SK-N-SH (cell line): ENCODE results near the gene PLCB1. TPM values are rescaled to one million over a fixed set of nuclear protein-coding genes. Genes with fewer than 3 reads are reported as not detected.

Experiments used
- CTCF ChIA-PET: fragments of 300-600, 350-600 bp; formaldehyde crosslinking; extraction: SDS; loops from one replicate; lab custom pipeline; 2021; lab: Yijun Ruan, JAX
- POLR2A ChIA-PET: fragments of 350-600 bp; sonication (Branson Sonifier 250); formaldehyde crosslinking; extraction: SDS; loops from one replicate; lab custom pipeline; 2020; ENCODE audit warnings: antibody characterized with exemption, inconsistent platforms; lab: Yijun Ruan, JAX
- DNase-seq: peaks from one replicate; pipeline ENCODE4 v3.0.0; 2012
- H2AFZ ChIP-seq: fragments of 200-600 bp; sonication (generic); 2 replicates; pipeline ENCODE4 v1.8.1; 2016; ENCODE audit warnings: antibody characterized with exemption, mild to moderate bottlenecking, low read depth
- H3F3A ChIP-seq: fragments of 200-600 bp; sonication (generic); replicated peaks from 2 replicates; pipeline ENCODE3; 2016; ENCODE audit warnings: antibody characterized with exemption, mild to moderate bottlenecking; ENCODE audit not compliant: insufficient read depth
- H3K27ac ChIP-seq, 2 experiments: fragments of 200-500 bp in 1 of 2; fragments of 200-600 bp in 1 of 2; sonication (Bioruptor generic) in 1 of 2; sonication (generic), shearing (Covaris generic) in 1 of 2; 2 replicates each; pipeline versions ENCODE4 v1.5.1 to v1.6.1; 2014 to 2016; ENCODE audit warnings: low read depth in 2 of 2, inconsistent platforms in 1 of 2, low read length in 1 of 2, mild to moderate bottlenecking in 1 of 2, mixed read lengths in 1 of 2
- H3K27me3 ChIP-seq: fragments of 200-600 bp; sonication (generic), shearing (Covaris generic); 2 replicates; pipeline ENCODE4 v1.6.1; 2016; ENCODE audit warnings: mixed run types; ENCODE audit not compliant: insufficient read depth
- H3K36me3 ChIP-seq, 2 experiments: fragments of 200-500 bp in 1 of 2; fragments of 200-600 bp in 1 of 2; sonication (Bioruptor generic) in 1 of 2; sonication (generic) in 1 of 2; replicated peaks in 1 of 2; 2 replicates each; pipeline versions ENCODE3 to v1.5.1; 2014 to 2016; ENCODE audit warnings: low read length in 1 of 2, mild to moderate bottlenecking in 1 of 2; ENCODE audit not compliant: insufficient read depth in 2 of 2, control insufficient read depth in 1 of 2
- H3K4me1 ChIP-seq, 2 experiments: fragments of 200-500 bp in 1 of 2; fragments of 200-600 bp in 1 of 2; sonication (Bioruptor generic) in 1 of 2; sonication (generic), shearing (Covaris generic) in 1 of 2; 2 replicates each; pipeline versions ENCODE4 v1.5.1 to v1.6.1; 2014 to 2016; ENCODE audit warnings: low read depth in 1 of 2, low read length in 1 of 2, mixed run types in 1 of 2; ENCODE audit not compliant: insufficient read depth in 2 of 2, control insufficient read depth in 1 of 2
- H3K4me2 ChIP-seq: fragments of 200-600 bp; sonication (generic), shearing (Covaris generic); 2 replicates; pipeline ENCODE4 v1.6.1; 2017; ENCODE audit warnings: mixed run types
- H3K4me3 ChIP-seq, 2 experiments: fragments of 200-500 bp in 1 of 2; fragments of 200-600 bp in 1 of 2; sonication (Bioruptor generic) in 1 of 2; sonication (generic), shearing (Covaris generic) in 1 of 2; 2 replicates each; pipeline versions ENCODE4 v1.5.1 to v1.8.1; 2014 to 2016; ENCODE audit warnings: low read depth in 2 of 2, inconsistent platforms in 1 of 2, low read length in 1 of 2, mild to moderate bottlenecking in 1 of 2, mixed read lengths in 1 of 2, moderate library complexity in 1 of 2
- H3K79me2 ChIP-seq: fragments of 200-600 bp; sonication (generic); 2 replicates; pipeline ENCODE4 v1.8.1; 2017; ENCODE audit warnings: mild to moderate bottlenecking; ENCODE audit not compliant: insufficient read depth
- H3K9ac ChIP-seq: fragments of 200-600 bp; sonication (generic); 2 replicates; pipeline ENCODE4 v1.6.1; 2017; ENCODE audit warnings: mixed run types
- H3K9me2 ChIP-seq: fragments of 200-600 bp; sonication (generic); 2 replicates; pipeline ENCODE4 v1.6.1; 2017; ENCODE audit warnings: mixed run types
- H3K9me3 ChIP-seq: fragments of 200-600 bp; sonication (generic); 2 replicates; pipeline ENCODE4 v1.6.1; 2017; ENCODE audit warnings: mixed run types, mild to moderate bottlenecking, moderate library complexity
- H4K20me1 ChIP-seq: fragments of 200-600 bp; sonication (generic); 2 replicates; pipeline ENCODE4 v1.6.1; 2017; ENCODE audit warnings: mild to moderate bottlenecking, mixed run types; ENCODE audit not compliant: insufficient read depth
- CTCF ChIP-seq: fragments of 200-600 bp; sonication (generic); IDR thresholded peaks from 2 replicates; pipeline ENCODE4 v1.6.1; 2017; ENCODE audit warnings: antibody characterized with exemption, mild to moderate bottlenecking, moderate library complexity
- ELF1 ChIP-seq: IDR thresholded peaks from 2 replicates; pipeline ENCODE4 v1.4.0; 2012
- EP300 ChIP-seq, 2 experiments: IDR thresholded peaks; 2 replicates each; pipeline versions ENCODE4 v1.4.0 to v1.6.1; 2012; ENCODE audit warnings: borderline replicate concordance in 1 of 2, low read depth in 1 of 2, low read length in 1 of 2
- FOSL2 ChIP-seq: IDR thresholded peaks from 2 replicates; pipeline ENCODE4 v1.4.0; 2012; ENCODE audit warnings: low read depth, mild to moderate bottlenecking, moderate library complexity, borderline replicate concordance
- GABPA ChIP-seq: IDR thresholded peaks from 2 replicates; pipeline ENCODE4 v1.4.0; 2012; ENCODE audit warnings: low read depth, mild to moderate bottlenecking
- MAX ChIP-seq: IDR thresholded peaks from 2 replicates; pipeline ENCODE4 v1.4.0; 2012; ENCODE audit warnings: low read depth
- RXRA ChIP-seq: IDR thresholded peaks from 2 replicates; pipeline ENCODE4 v1.4.0; 2012; ENCODE audit warnings: low read depth, mild to moderate bottlenecking, borderline replicate concordance
- USF2 ChIP-seq: fragments of 150-350 bp; IDR thresholded peaks from 2 replicates; pipeline ENCODE4 v1.6.1; 2017; ENCODE audit warnings: antibody characterized with exemption, low read length, low read depth, borderline replicate concordance
- WGBS: methylation state at CpG from one replicate; pipeline ENCODE4 v1.1.6; 2017; ENCODE audit warnings: low lambda C conversion rate; 5-methylcytosine and 5-hydroxymethylcytosine counted together
- polyA plus RNA-seq, 3 experiments: library from polyadenylated mRNA; depleted of rRNA; stranded (reverse); fragments of >200 nt; gene quantifications; 2 replicates each; pipeline ENCODE4 v1.2.3, GENCODE V29; 2012

Gene PLCB1
- polyA plus RNA-seq, 1 of the 3 experiments (the other 2 are of a cell fraction), result 10.5 TPM

GRCh38 chr20:8510808-8511207, 378.7 kb downstream of the PLCB1 start (continued):
- TF ChIP-seq USF2, result no peak
- no peak for TF ChIP-seq ELF1
- TF ChIP-seq GABPA, result no peak
- TF ChIP-seq RXRA, result no peak
- TF ChIP-seq, all 33 proteins: peak for 0

- POLR2A ChIA-PET, result no interaction called here
Measured at GRCh38 chr20:8512003-8512402, 379.9 kb downstream of the PLCB1 start.

GRCh38 chr20:8515810-8516435, 383.9 kb downstream of the PLCB1 start:
- no peak for DNase-seq
- Histone ChIP-seq H3K4me3 (no peak overlapping the region), H3K4me1 (peaks cover 0 to 3% of the 10 kb centered on the region in 2 experiments; a peak in 1 of 4 replicates), H2AFZ (no peak overlapping the region), H3K27me3 (no peaks in the 10 kb centered on the region), H3K9ac (no peak overlapping the region)
- POLR2A ChIA-PET, result no interaction called here
- no peak for TF ChIP-seq CTCF
- TF ChIP-seq FOSL2, result no peak
- TF ChIP-seq, all 33 proteins: peak for 0
- Histone ChIP-seq H3K4me2 (no peak overlapping the region), H3K27ac (no peak overlapping the region), H3K36me3 (no peaks in the 10 kb centered on the region), H3K9me3 (no peaks in the 10 kb centered on the region), H4K20me1 (no peaks in the 10 kb centered on the region), H3K9me2 (no peaks in the 10 kb centered on the region), H3K79me2 (0 out of 2 replicates have a peak, but pooled peaks cover 6% of the 10 kb centered on the region), H3F3A (no peaks in the 10 kb centered on the region)
- 74% methylated on average over 4 of the region's 4 CpGs for WGBS
- CTCF ChIA-PET, result interaction anchor here (1.7 to 2.9 kb wide), 2 partner anchors 206 to 472 kb away, joined by 4 to 16 read pairs; no protein-coding TSS in a partner anchor

More at GRCh38 chr20:8512003-8512402, 379.9 kb downstream of the PLCB1 start:
- DNase-seq, result no peak
- Histone ChIP-seq H3K4me3 (no peak overlapping the region), H3F3A (no peaks in the 10 kb centered on the region), H3K9me2 (no peaks in the 10 kb centered on the region), H3K36me3 (no peaks in the 10 kb centered on the region), H3K4me2 (no peak overlapping the region), H3K27me3 (no peaks in the 10 kb centered on the region), H3K27ac (no peak overlapping the region), H3K4me1 (peaks cover 0 to 5% of the 10 kb centered on the region in 2 experiments; a peak in 3 of 4 replicates), H3K9ac (no peak overlapping the region), H4K20me1 (no peaks in the 10 kb centered on the region), H3K79me2 (0 out of 2 replicates have a peak, but pooled peaks cover 6% of the 10 kb centered on the region), H3K9me3 (no peaks in the 10 kb centered on the region), H2AFZ (no peak overlapping the region)
- WGBS, result 83% methylated on average over 5 of the region's 5 CpGs
- CTCF ChIA-PET, result interaction anchor here (1.3 kb wide), 1 partner anchor 210 kb away, joined by 3 read pairs; no protein-coding TSS in a partner anchor
- TF ChIP-seq EP300 (IDR thresholded peaks at IDR 0.05; ENCODE audit: borderline replicate concordance in 1 of 2, low read depth in 1 of 2, low read length in 1 of 2) (no peak), MAX (no peak), GABPA (no peak)
